ENCODE data around the gene RAPGEF5. TPM values are rescaled to one million over a fixed set of nuclear protein-coding genes. Genes with fewer than 3 reads are reported as not detected.

The RAPGEF5 gene
- polyA plus RNA-seq, 1 donor, result 14.6 TPM

GRCh38 chr7:22346383-22347107 lies 10.4 kb downstream of the RAPGEF5 start:
- no peak for DNase-seq

- no peak for DNase-seq
Observed at GRCh38 chr7:22344655-22345054, 12.3 kb downstream of the RAPGEF5 start.

GRCh38 chr7:22343612-22344011 lies 13.3 kb downstream of the RAPGEF5 start:
- no peak for DNase-seq

- DNase-seq, result no peak
Observed at GRCh38 chr7:22343071-22343470, 13.9 kb downstream of the RAPGEF5 start.

GRCh38 chr7:22339725-22340390 lies 17.1 kb downstream of the RAPGEF5 start:
- DNase-seq, result no peak

GRCh38 chr7:22338877-22339276 lies 18.1 kb downstream of the RAPGEF5 start:
- no peak for DNase-seq

GRCh38 chr7:22338411-22338810 lies 18.5 kb downstream of the RAPGEF5 start:
- no peak for DNase-seq

- no peak for DNase-seq
Observed at GRCh38 chr7:22333680-22334141, 23.2 kb downstream of the RAPGEF5 start.

- DNase-seq, result no peak
Observed at GRCh38 chr7:22332461-22332870, 24.5 kb downstream of the RAPGEF5 start.

GRCh38 chr7:22331704-22332103 lies 25.2 kb downstream of the RAPGEF5 start:
- no peak for DNase-seq

- no peak for DNase-seq
Observed at GRCh38 chr7:22330903-22331302, 26.1 kb downstream of the RAPGEF5 start.

- DNase-seq, result no peak
Observed at GRCh38 chr7:22329816-22330524, 27.0 kb downstream of the RAPGEF5 start.

GRCh38 chr7:22326181-22326580 lies 30.8 kb downstream of the RAPGEF5 start:
- no peak for DNase-seq

GRCh38 chr7:22325671-22326070 lies 31.3 kb downstream of the RAPGEF5 start:
- DNase-seq, result no peak

GRCh38 chr7:22323714-22324113 lies 33.2 kb downstream of the RAPGEF5 start:
- DNase-seq, result no peak

- DNase-seq, result no peak
Observed at GRCh38 chr7:22320416-22320815, 36.5 kb downstream of the RAPGEF5 start.

GRCh38 chr7:22319424-22320403 lies 37.2 kb downstream of the RAPGEF5 start:
- no peak for DNase-seq

- DNase-seq, result no peak
Observed at GRCh38 chr7:22318376-22318775, 38.6 kb downstream of the RAPGEF5 start.

GRCh38 chr7:22317632-22318031 lies 39.3 kb downstream of the RAPGEF5 start:
- no peak for DNase-seq

GRCh38 chr7:22316914-22317313 lies 40.0 kb downstream of the RAPGEF5 start:
- no peak for DNase-seq

- no peak for DNase-seq
Observed at GRCh38 chr7:22307816-22308215, 49.1 kb downstream of the RAPGEF5 start.

GRCh38 chr7:22305706-22306105 lies 51.2 kb downstream of the RAPGEF5 start:
- no peak for DNase-seq
